H1 (cell line): ENCODE data around the gene MARCHF9. TPM values are rescaled to one million over a fixed set of nuclear protein-coding genes. Genes with fewer than 3 reads are reported as not detected.

Experiments used
- BACH1 ChIP-seq: IDR thresholded peaks from 2 replicates; pipeline ENCODE4 v1.6.1; 2012; ENCODE audit warnings: low read length, improper control_type of control experiment
- BCL11A ChIP-seq, 2 experiments: IDR thresholded peaks; one replicate each; pipeline ENCODE4 v1.6.1; 2011; ENCODE audit warnings: low read depth in 2 of 2, low read length in 2 of 2, mild to moderate bottlenecking in 2 of 2
- CBX8 ChIP-seq: fragments of 300-800, 300-1000 bp; sonication (generic); IDR thresholded peaks from 2 replicates; pipeline ENCODE4 v1.7.1; 2016; ENCODE audit warnings: low read depth, low read length, borderline replicate concordance
- CHD2 ChIP-seq: IDR thresholded peaks from 2 replicates; pipeline ENCODE4 v1.6.1; 2012; ENCODE audit warnings: low read length, improper control_type of control experiment
- CREB1 ChIP-seq: IDR thresholded peaks from 2 replicates; pipeline ENCODE4 v1.6.1; 2012; ENCODE audit warnings: inconsistent platforms
- EGR1 ChIP-seq: IDR thresholded peaks from 2 replicates; pipeline ENCODE4 v1.6.1; 2011; ENCODE audit warnings: low read depth, low read length, borderline replicate concordance
- EP300 ChIP-seq, 2 experiments: IDR thresholded peaks; 1 replicate in 1 of 2; 2 replicates in 1 of 2; pipeline ENCODE4 v1.6.1; 2011 to 2012; ENCODE audit warnings: low read depth in 2 of 2, low read length in 2 of 2, mild to moderate bottlenecking in 2 of 2, borderline replicate concordance in 1 of 2, inconsistent platforms in 1 of 2, moderate library complexity in 1 of 2
- EZH2 ChIP-seq: fragments of 200-600 bp; sonication (generic); IDR thresholded peaks from 2 replicates; pipeline ENCODE4 v1.7.1; 2012; ENCODE audit warnings: low read depth, mild to moderate bottlenecking, moderate library complexity, low read length, inconsistent platforms; ENCODE audit not compliant: severe bottlenecking
- FOSL1 ChIP-seq: IDR thresholded peaks from 2 replicates; pipeline ENCODE4 v1.6.1; 2011; ENCODE audit warnings: mild to moderate bottlenecking, low read depth, low read length, moderate library complexity; ENCODE audit not compliant: insufficient read depth
- HDAC2 ChIP-seq, 2 experiments: fragments of 300-600 bp in 1 of 2; sonication (generic) in 1 of 2; IDR thresholded peaks; 2 replicates each; pipeline ENCODE4 v1.6.1; 2011 to 2012; ENCODE audit warnings: low read depth in 2 of 2, low read length in 2 of 2, mild to moderate bottlenecking in 2 of 2, moderate library complexity in 2 of 2, borderline replicate concordance in 1 of 2, inconsistent platforms in 1 of 2
- HDAC6 ChIP-seq: IDR thresholded peaks from one replicate; pipeline ENCODE4 v1.7.1; 2012; ENCODE audit warnings: low read depth, mild to moderate bottlenecking, inconsistent platforms, low read length, moderate library complexity
- KDM1A ChIP-seq: fragments of 200-600, 300-600 bp; sonication (generic); IDR thresholded peaks from 2 replicates; pipeline ENCODE4 v1.7.1; 2016; ENCODE audit warnings: mild to moderate bottlenecking, low read length, borderline replicate concordance
- MAFK ChIP-seq: IDR thresholded peaks from 2 replicates; pipeline ENCODE4 v1.6.1; 2012; ENCODE audit warnings: low read depth, mild to moderate bottlenecking, improper control_type of control experiment, low read length
- POU5F1 ChIP-seq: IDR thresholded peaks from 2 replicates; pipeline ENCODE4 v1.6.1; 2011; ENCODE audit warnings: low read depth, mild to moderate bottlenecking, low read length, moderate library complexity
- RXRA ChIP-seq: IDR thresholded peaks from 2 replicates; pipeline ENCODE4 v1.6.1; 2011; ENCODE audit warnings: low read depth, mild to moderate bottlenecking, low read length, moderate library complexity; ENCODE audit not compliant: insufficient read depth
- SAP30 ChIP-seq: fragments of 300-600 bp; sonication (generic); IDR thresholded peaks from 2 replicates; pipeline ENCODE4 v1.7.1; 2012; ENCODE audit warnings: low read length, moderate library complexity, mild to moderate bottlenecking, inconsistent platforms; ENCODE audit not compliant: insufficient read depth, insufficient replicate concordance
- SP1 ChIP-seq: IDR thresholded peaks from 2 replicates; pipeline ENCODE4 v1.6.1; 2011; ENCODE audit warnings: low read depth, low read length
- SP2 ChIP-seq: IDR thresholded peaks from 2 replicates; pipeline ENCODE4 v1.6.1; 2012; ENCODE audit warnings: mild to moderate bottlenecking, low read length, inconsistent platforms
- TAF7 ChIP-seq: optimal IDR thresholded peaks from 2 replicates; pipeline ENCODE3; 2011; ENCODE audit warnings: low read depth, mild to moderate bottlenecking, inconsistent platforms, low read length, moderate library complexity, borderline replicate concordance
- ZNF274 ChIP-seq: IDR thresholded peaks from 2 replicates; pipeline ENCODE4 v1.7.0; 2012; ENCODE audit warnings: low read length, borderline replicate concordance; ENCODE audit errors: extremely low read depth
- polyA plus RNA-seq, 7 experiments: library from polyadenylated mRNA; depleted of rRNA in 3 of 7; stranded (reverse) in 5 of 7; unstranded in 2 of 7; fragments of >200 nt in 5 of 7; fragments of 200-250 nt in 2 of 7; gene quantifications; 1 replicate in 5 of 7; 2 replicates in 1 of 7; 4 replicates in 1 of 7; pipeline versions ENCODE4 v1.2.1 to v1.2.3, GENCODE V29; 2011 to 2013; ENCODE audit warnings: missing spikeins in 2 of 7, mixed read lengths in 2 of 7
- total RNA-seq: library from RNA; stranded (reverse); fragmentation: NEBNext Ultra II Directional; extraction: Animal tissue kit (Norgen Biotek cat#: 25700); gene quantifications from 2 replicates; pipeline ENCODE4 v1.2.1, GENCODE V29; 2021
- TF ChIP-seq, protein P1 (sequence below): IDR thresholded peaks from 2 replicates; pipeline ENCODE4 v1.6.1; 2012; ENCODE audit warnings: low read length, inconsistent platforms
- TF ChIP-seq, protein P2 (sequence below): IDR thresholded peaks from 2 replicates; pipeline ENCODE4 v1.6.1; 2011; ENCODE audit warnings: low read length, improper control_type of control experiment

The MARCHF9 gene
- total and polyA plus RNA-seq, 2 of the 8 experiments (the other 6 are each of a cell fraction or from before 2014, with no cell fraction given), result 6.4 to 7.8 TPM

DNA sequence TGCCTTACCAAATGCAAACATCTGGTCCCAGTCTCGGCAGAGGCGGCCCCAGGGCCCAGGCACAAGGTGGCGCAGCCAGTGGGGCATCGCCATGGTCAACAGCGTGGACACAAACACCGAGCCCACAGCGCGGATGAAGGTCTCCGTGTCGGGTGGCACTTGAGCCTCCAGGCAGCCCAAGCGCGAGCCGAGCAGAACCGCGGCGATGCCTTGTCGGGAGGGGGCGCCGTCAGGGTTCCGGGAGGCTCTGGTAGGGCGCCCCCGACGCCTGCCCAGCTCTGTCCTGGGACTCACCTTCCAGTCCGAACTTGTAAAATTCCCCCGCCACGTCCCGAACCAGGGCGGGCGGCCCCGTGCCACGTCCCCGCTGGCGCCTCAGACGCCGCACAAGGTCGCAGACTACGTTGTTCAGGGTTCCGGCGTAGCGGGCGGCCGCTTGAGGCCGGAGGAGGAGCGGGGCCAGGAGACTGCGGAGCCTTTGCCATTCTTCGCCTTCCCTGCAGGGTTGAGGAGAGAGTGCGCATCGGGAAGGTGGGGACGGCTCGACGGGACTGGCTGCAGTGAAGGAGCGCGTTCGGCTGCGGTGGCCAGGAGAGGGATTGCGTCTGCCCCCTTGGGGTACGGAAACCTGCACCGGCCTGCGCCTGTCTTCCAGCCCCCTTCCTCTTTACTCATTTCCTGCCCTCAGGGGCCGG lies 10.2 kb downstream of the MARCHF9 start (continued):
- no peak for TF ChIP-seq HDAC2 (IDR thresholded peaks at IDR 0.05; ENCODE audit: borderline replicate concordance in 1 of 2, low read depth in 2 of 2, low read length in 2 of 2)
- no peak for TF ChIP-seq CHD2
- TF ChIP-seq TAF7, result no peak
- no peak for TF ChIP-seq BACH1
- TF ChIP-seq POU5F1, result no peak
- no peak for TF ChIP-seq HDAC6
- 0 out of 2 replicates have a peak, but pooled peaks have one; percentile 28 for TF ChIP-seq SP1
- TF ChIP-seq CREB1, result 0 out of 2 replicates have a peak, but pooled peaks have one; percentile 25
- no peak for TF ChIP-seq EGR1
- TF ChIP-seq ZNF274, result no peak
- TF ChIP-seq CBX8, result no peak
- TF ChIP-seq MAFK, result no peak
- TF ChIP-seq, protein P1, sequence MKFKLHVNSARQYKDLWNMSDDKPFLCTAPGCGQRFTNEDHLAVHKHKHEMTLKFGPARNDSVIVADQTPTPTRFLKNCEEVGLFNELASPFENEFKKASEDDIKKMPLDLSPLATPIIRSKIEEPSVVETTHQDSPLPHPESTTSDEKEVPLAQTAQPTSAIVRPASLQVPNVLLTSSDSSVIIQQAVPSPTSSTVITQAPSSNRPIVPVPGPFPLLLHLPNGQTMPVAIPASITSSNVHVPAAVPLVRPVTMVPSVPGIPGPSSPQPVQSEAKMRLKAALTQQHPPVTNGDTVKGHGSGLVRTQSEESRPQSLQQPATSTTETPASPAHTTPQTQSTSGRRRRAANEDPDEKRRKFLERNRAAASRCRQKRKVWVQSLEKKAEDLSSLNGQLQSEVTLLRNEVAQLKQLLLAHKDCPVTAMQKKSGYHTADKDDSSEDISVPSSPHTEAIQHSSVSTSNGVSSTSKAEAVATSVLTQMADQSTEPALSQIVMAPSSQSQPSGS, result no peak
- no peak for TF ChIP-seq FOSL1
- TF ChIP-seq EP300 (IDR thresholded peaks at IDR 0.05; ENCODE audit: borderline replicate concordance in 1 of 2, low read depth in 2 of 2, low read length in 2 of 2), result no peak
- TF ChIP-seq SP2, result no peak
- TF ChIP-seq, protein P2, sequence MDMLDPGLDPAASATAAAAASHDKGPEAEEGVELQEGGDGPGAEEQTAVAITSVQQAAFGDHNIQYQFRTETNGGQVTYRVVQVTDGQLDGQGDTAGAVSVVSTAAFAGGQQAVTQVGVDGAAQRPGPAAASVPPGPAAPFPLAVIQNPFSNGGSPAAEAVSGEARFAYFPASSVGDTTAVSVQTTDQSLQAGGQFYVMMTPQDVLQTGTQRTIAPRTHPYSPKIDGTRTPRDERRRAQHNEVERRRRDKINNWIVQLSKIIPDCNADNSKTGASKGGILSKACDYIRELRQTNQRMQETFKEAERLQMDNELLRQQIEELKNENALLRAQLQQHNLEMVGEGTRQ, result no peak
- TF ChIP-seq RXRA, result no peak
- TF ChIP-seq SAP30, result no peak
- TF ChIP-seq BCL11A (IDR thresholded peaks at IDR 0.05; ENCODE audit: low read depth in 2 of 2, low read length in 2 of 2), result no peak
- no peak for TF ChIP-seq KDM1A
- TF ChIP-seq EZH2, result peak; percentile 36
